Natural killer cell treated with Interleukin-12 subunit alpha and Interleukin-12 subunit beta and Interleukin-15 and Interleukin-18, amount 100 ng/mL, for 72 hours (primary cell): Measurements from ENCODE around the gene NR4A3. TPM values are rescaled to one million over a fixed set of nuclear protein-coding genes. Genes with fewer than 3 reads are reported as not detected.

Source experiments
- ATAC-seq, 2 donors: fragments of 150-1000 bp; cut with Tn5 transposase in 1 of 2; sonication (Bioruptor Pico), chemical (Tn5 transposase) in 1 of 2; 2 replicates each; pipeline ENCODE4 v1.10.0; 2021
- DNase-seq: peaks from one replicate; pipeline ENCODE4 v3.0.0; 2022; ENCODE audit warnings: low spot score
- H3K27ac Mint-ChIP-seq, 2 donors: 1 replicate in 1 of 2; 2 replicates in 1 of 2; pipeline ENCODE4 v1.8.0; 2022; ENCODE audit warnings: mixed read lengths in 2 of 2, mild to moderate bottlenecking in 1 of 2, moderate library complexity in 1 of 2
- H3K27me3 Mint-ChIP-seq, 2 donors: 1 replicate in 1 of 2; 2 replicates in 1 of 2; pipeline ENCODE4 v1.8.0; 2022; ENCODE audit warnings: mixed read lengths in 2 of 2
- H3K36me3 Mint-ChIP-seq: one replicate; pipeline ENCODE4 v1.8.0; 2022; ENCODE audit warnings: mixed read lengths
- H3K4me1 Mint-ChIP-seq, 2 donors: 1 replicate in 1 of 2; 2 replicates in 1 of 2; pipeline ENCODE4 v1.8.0; 2022; ENCODE audit warnings: low read depth in 2 of 2, mixed read lengths in 2 of 2, mild to moderate bottlenecking in 1 of 2
- H3K4me3 Mint-ChIP-seq: one replicate; pipeline ENCODE4 v1.8.0; 2022; ENCODE audit warnings: mixed read lengths
- H3K9me3 Mint-ChIP-seq: 2 replicates; pipeline ENCODE4 v1.8.0; 2022; ENCODE audit warnings: mixed read lengths
- total RNA-seq, 2 donors: library from RNA; stranded (reverse); gene quantifications; one replicate each; pipeline ENCODE4 v1.2.3, GENCODE V29; 2022

Gene NR4A3
- total RNA-seq, 2 donors from 2014 or later: 1.3 to 2.4 TPM

DNA sequence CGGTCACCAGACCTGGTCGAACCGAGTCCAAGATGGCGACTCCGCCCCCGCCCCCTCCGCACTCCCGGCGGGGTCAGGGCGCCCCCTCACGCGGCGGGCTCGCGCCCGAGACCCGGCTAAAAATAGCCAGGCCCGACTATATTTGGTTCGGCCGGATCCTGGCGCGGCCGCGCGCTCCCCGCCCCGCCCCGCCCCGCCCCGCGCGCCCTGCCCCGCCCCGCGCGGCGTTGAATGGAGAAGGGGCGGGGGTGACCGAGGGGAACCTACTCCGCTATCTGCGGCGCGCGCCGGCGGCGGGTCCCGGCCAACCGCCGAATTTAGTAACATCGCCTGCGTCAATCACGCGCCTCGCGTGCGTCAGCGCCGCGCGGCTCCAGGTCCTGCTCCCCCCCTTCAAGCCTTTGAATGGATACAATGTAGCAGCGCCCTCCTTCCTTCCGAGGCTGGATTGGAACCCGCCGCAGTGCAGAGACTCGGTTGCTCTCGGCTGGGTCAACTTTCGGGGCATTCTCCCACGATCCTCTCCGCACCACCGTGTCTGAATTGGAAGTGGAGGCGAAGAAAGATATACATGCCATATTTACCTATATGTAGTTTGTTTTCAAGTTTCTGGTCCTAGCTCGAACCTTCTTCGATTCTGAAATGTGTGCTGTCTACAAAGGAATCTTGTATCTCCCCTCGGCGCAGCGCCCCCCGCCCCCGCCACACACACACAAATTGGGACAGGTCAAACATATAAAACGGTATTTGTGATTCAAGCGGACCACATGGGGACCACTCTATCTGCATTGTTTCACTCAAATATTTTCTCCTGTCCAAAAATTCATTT is 1.6 kb upstream of the NR4A3 start:
- Mint-ChIP-seq H3K36me3 (no peaks in the 10 kb centered on the region), H3K4me3 (peak overlapping the region; percentile 94), H3K27me3 (peaks cover 9% of the 10 kb centered on the region in 2 donors), H3K4me1 (peaks cover 50 to 55% of the 10 kb centered on the region in 2 donors), H3K27ac (peak overlapping the region; percentile 89 to 92), H3K9me3 (no peaks in the 10 kb centered on the region)
- ATAC-seq (peak; percentile 83 to 84), DNase-seq (peak; percentile 93)

GRCh38 chr9:99820685-99821395 is 845 bp upstream of the NR4A3 start:
- peak; percentile 79 for DNase-seq
- ATAC-seq: no peak
- H3K36me3 Mint-ChIP-seq: no peaks in the 10 kb centered on the region
- peaks cover 9 to 13% of the 10 kb centered on the region in 2 donors for H3K27me3 Mint-ChIP-seq
- peak overlapping the region; percentile 89 to 92 for H3K27ac Mint-ChIP-seq
- H3K4me1 Mint-ChIP-seq: peaks cover 57 to 60% of the 10 kb centered on the region in 2 donors
- no peaks in the 10 kb centered on the region for H3K9me3 Mint-ChIP-seq
- peak overlapping the region; percentile 94 for H3K4me3 Mint-ChIP-seq

- DNase-seq: no peak
- Mint-ChIP-seq H3K4me1 (peaks cover 61 to 64% of the 10 kb centered on the region in 2 donors), H3K36me3 (no peaks in the 10 kb centered on the region), H3K4me3 (peak overlapping the region; percentile 94), H3K9me3 (no peaks in the 10 kb centered on the region), H3K27me3 (peaks cover 9 to 20% of the 10 kb centered on the region in 2 donors), H3K27ac (peak overlapping the region; percentile 83 to 89)
- ATAC-seq: no peak
These were observed 572 bp downstream of the NR4A3 start for GRCh38 chr9:99822109-99822805.

GRCh38 chr9:99822806-99823591 is 1.3 kb downstream of the NR4A3 start:
- Mint-ChIP-seq H3K36me3 (peaks cover 4% of the 10 kb centered on the region), H3K27me3 (peaks cover 9 to 26% of the 10 kb centered on the region in 2 donors), H3K27ac (peak overlapping the region; percentile 83 to 89), H3K4me3 (peak overlapping the region; percentile 94), H3K4me1 (peaks cover 63 to 66% of the 10 kb centered on the region in 2 donors), H3K9me3 (no peaks in the 10 kb centered on the region)
- ATAC-seq (no peak), DNase-seq (no peak)

DNA sequence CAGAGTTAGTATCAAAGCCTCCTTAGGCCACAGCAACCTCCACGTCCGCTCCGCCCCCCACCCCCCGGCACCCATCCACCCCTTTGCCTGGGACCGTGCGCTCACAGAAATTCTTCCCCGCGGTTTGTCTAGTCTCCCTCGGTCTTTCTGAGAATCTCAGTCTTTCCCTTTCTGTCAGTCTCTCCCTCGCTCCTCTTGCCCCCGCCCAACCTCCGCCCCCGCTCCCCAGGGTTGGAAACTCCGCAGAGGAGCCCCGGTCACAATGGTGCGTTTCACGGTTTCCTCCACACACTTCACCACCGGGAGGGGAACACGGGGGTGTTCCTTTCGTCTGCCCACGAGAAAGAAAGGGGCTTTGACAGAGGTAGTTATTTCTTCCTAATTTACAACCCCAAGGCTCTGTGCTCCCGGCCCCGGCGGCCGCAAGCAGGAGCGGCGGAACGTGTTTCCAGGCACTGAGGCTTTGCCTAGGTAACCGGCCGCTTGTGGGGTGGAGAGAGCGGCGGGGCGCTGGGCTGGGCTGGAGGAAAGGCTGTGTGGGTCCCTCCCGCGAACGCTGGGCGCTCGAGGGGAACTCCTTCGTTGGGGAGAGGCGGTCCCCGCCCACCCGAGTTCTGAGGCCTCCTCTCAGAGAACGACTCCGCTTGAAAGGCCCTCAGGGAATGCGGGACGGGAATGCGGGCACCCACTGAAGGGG is 2.1 kb downstream of the NR4A3 start:
- peak overlapping the region; percentile 73 to 89 for H3K27ac Mint-ChIP-seq
- peaks cover 5% of the 10 kb centered on the region for H3K36me3 Mint-ChIP-seq
- ATAC-seq (no peak), DNase-seq (peak; percentile 83)
- H3K27me3 Mint-ChIP-seq: peaks cover 9 to 27% of the 10 kb centered on the region in 2 donors
- H3K9me3 Mint-ChIP-seq: no peaks in the 10 kb centered on the region
- peak overlapping the region; percentile 94 for H3K4me3 Mint-ChIP-seq
- H3K4me1 Mint-ChIP-seq: peaks cover 56 to 60% of the 10 kb centered on the region in 2 donors

DNA sequence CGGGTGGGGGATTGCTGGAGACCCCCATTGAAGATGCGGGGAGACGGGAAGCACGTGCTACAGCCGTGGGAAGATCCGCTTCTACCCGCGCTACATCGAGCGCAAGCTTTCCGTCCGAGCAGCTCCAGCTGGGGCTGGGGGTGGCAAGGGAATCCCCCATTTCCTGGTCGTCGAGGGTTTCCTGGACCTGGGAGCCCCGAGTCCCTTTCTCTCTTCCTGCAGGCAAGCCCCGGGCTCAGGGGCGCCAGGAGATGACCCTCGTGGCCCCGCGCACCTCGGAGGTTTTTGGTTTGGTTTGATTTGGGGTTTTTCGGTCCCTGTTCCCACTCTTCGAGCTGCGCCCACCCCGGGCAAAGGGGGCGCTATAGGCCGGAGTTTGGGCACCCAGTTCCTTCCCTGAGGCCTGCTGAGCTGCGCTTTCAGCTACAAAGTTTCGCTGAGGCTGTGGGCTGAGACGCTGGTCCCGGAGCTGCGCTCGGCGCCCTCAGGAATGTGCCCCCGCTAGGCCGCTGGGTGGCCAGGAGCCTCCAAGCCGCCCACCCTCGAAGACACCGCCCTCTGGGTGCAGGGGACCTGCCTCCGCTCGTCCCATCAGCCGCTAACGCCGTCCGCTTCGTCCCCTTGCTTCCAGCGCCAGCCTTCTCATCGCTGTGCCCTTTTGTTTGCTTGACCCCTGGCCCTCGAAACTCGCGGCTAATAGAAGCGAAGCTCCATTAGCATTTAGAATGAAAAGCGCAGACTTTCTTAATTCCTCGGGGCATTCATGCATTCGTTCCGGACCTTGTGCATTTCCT is 2.9 kb downstream of the NR4A3 start:
- Mint-ChIP-seq H3K27ac (peak overlapping the region in 1 of 2 donors; percentile 73), H3K9me3 (no peaks in the 10 kb centered on the region), H3K27me3 (peaks cover 10 to 34% of the 10 kb centered on the region in 2 donors), H3K4me1 (peaks cover 54 to 60% of the 10 kb centered on the region in 2 donors), H3K36me3 (peaks cover 5% of the 10 kb centered on the region), H3K4me3 (peak overlapping the region; percentile 94)
- DNase-seq: peak; percentile 76
- ATAC-seq: no peak

DNA sequence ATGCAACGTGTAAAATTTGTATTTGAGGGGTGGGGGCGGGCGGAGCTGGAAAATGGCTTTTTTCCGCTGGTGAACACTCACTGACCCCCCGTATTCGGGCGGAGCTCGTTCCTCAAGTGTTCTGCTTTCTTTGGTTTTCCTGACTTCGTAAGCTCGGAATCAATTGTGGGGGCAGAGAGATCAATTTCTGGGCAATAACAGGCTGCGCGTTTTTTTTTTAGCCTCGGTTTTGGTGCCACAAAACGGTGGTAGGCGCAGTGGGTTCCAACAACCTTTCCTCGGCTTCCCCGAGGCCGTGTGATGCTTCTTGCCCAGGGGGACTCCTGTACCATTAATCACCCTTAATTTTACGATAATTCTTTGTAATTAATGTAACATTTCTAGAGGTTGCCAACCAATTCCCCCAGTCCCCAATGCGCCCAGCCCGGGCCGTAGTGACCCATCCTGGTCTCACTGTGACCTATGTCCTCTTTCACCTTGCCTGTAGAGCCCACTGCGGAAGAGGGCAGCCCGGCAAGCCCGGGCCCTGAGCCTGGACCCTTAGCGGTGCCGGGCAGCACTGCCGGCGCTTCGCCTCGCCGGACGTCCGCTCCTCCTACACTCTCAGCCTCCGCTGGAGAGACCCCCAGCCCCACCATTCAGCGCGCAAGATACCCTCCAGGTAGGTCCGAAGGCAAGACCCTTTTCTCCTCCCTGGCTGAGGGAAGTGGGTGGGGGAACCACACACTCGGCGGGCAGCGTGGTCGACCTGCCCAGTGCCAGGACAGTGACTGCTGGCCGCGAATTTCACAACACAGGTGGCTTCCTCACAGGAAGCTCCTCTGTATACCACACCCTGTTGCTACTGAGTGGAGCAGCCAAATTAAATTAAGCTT is 3.7 kb downstream of the NR4A3 start:
- H3K9me3 Mint-ChIP-seq: no peaks in the 10 kb centered on the region
- peaks cover 10% of the 10 kb centered on the region for H3K36me3 Mint-ChIP-seq
- H3K4me1 Mint-ChIP-seq: peaks cover 49 to 59% of the 10 kb centered on the region in 2 donors
- H3K27me3 Mint-ChIP-seq: peaks cover 16 to 41% of the 10 kb centered on the region in 2 donors
- ATAC-seq: no peak
- H3K27ac Mint-ChIP-seq: peak overlapping the region in 1 of 2 donors; percentile 12
- no peak for DNase-seq
- H3K4me3 Mint-ChIP-seq: peak overlapping the region; percentile 94

DNA sequence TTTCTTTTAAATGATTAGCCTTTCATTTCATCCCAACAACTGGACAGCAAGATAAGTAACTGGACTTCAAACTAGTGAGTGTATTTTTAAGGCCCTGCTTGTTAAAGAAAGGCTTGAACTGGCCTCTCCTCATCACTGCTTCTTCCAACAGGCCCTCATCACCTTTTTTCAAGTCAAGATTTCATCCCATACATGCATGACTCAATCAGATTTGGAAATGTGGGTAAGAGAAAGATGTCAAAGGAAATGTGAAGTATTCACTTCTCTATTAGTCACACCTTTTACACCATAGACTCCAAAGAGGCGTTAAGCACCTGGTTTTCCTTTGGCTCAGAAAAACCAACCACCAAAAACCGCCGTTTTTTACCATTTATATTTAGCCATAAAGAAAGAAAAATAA is 4.9 kb downstream of the NR4A3 start:
- Mint-ChIP-seq H3K36me3 (peaks cover 10% of the 10 kb centered on the region), H3K4me3 (no peak overlapping the region), H3K9me3 (no peaks in the 10 kb centered on the region), H3K27ac (no peak overlapping the region), H3K27me3 (peaks cover 16 to 41% of the 10 kb centered on the region in 2 donors), H3K4me1 (peaks cover 42 to 53% of the 10 kb centered on the region in 2 donors)
- DNase-seq: no peak
- no peak for ATAC-seq

GRCh38 chr9:99827244-99827643 is 5.6 kb downstream of the NR4A3 start:
- Mint-ChIP-seq H3K4me1 (peaks cover 42 to 48% of the 10 kb centered on the region in 2 donors), H3K9me3 (no peaks in the 10 kb centered on the region), H3K4me3 (no peak overlapping the region), H3K27me3 (peaks cover 16 to 41% of the 10 kb centered on the region in 2 donors), H3K27ac (no peak overlapping the region), H3K36me3 (peaks cover 10% of the 10 kb centered on the region)
- ATAC-seq (no peak), DNase-seq (no peak)

GRCh38 chr9:99828054-99828416 is 6.3 kb downstream of the NR4A3 start:
- Mint-ChIP-seq H3K4me3 (no peak overlapping the region), H3K9me3 (no peaks in the 10 kb centered on the region), H3K36me3 (peaks cover 10% of the 10 kb centered on the region), H3K4me1 (peaks cover 35 to 40% of the 10 kb centered on the region in 2 donors), H3K27me3 (peaks cover 10 to 39% of the 10 kb centered on the region in 2 donors), H3K27ac (no peak overlapping the region)
- ATAC-seq: no peak
- no peak for DNase-seq

DNA sequence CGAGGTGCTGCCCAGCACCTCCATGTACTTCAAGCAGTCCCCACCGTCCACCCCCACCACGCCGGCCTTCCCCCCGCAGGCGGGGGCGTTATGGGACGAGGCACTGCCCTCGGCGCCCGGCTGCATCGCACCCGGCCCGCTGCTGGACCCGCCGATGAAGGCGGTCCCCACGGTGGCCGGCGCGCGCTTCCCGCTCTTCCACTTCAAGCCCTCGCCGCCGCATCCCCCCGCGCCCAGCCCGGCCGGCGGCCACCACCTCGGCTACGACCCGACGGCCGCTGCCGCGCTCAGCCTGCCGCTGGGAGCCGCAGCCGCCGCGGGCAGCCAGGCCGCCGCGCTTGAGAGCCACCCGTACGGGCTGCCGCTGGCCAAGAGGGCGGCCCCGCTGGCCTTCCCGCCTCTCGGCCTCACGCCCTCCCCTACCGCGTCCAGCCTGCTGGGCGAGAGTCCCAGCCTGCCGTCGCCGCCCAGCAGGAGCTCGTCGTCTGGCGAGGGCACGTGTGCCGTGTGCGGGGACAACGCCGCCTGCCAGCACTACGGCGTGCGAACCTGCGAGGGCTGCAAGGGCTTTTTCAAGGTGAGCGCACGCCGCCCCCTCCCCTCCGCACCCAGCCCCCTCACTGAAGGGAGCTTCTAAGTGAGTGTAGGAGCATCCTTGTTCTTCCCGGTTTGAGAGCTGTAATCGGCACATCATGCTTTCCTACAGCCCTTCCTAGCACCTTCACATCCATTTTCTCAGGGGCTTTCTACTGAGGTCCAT is 6.9 kb downstream of the NR4A3 start:
- Mint-ChIP-seq H3K4me1 (peaks cover 30 to 34% of the 10 kb centered on the region in 2 donors), H3K9me3 (no peaks in the 10 kb centered on the region), H3K27me3 (peaks cover 8 to 43% of the 10 kb centered on the region in 2 donors), H3K36me3 (peaks cover 10% of the 10 kb centered on the region), H3K27ac (no peak overlapping the region), H3K4me3 (no peak overlapping the region)
- ATAC-seq (no peak), DNase-seq (no peak)
